T-helper 1 cell treated with Interleukin-12 subunit alpha and Interleukin-12 subunit beta and Interleukin-4 antibody, amounts not matched to agents 30 ng/mL and 1 ng/mL, for 36 hours (primary cell): ENCODE results near the gene TC2N. TPM values are rescaled to one million over a fixed set of nuclear protein-coding genes. Genes with fewer than 3 reads are reported as not detected.
"Not testable (repeated sequence)": the region's sequence is repeated elsewhere in the genome, so short reads cannot be mapped to it uniquely, and the experiment has no call there.

Experiments
- intact Hi-C: fragments of 100-400 bp; cut with micrococcal nuclease; formaldehyde crosslinking; loops from one replicate; pipeline ENCODE4 v1.15.1; 2024
- total RNA-seq: library from RNA; stranded (reverse); gene quantifications from 2 replicates; pipeline ENCODE4 v1.2.3, GENCODE V29; 2022

Gene TC2N
- total RNA-seq: 261 and 264 TPM in 2 replicates

- intact Hi-C loops: loop anchor here (1.0 to 10.0 kb wide), 10 partner anchors 26 to 1473 kb away; partner anchors contain the start of genes ATXN3, CALM1 and PPP4R3A
Observed at GRCh38 chr14:91867316-91867988, at the start of gene TC2N. Gene TC2N (minus strand): TSS chr14:91867536. CDS start chr14:91813769, 53,767 bp downstream.

DNA sequence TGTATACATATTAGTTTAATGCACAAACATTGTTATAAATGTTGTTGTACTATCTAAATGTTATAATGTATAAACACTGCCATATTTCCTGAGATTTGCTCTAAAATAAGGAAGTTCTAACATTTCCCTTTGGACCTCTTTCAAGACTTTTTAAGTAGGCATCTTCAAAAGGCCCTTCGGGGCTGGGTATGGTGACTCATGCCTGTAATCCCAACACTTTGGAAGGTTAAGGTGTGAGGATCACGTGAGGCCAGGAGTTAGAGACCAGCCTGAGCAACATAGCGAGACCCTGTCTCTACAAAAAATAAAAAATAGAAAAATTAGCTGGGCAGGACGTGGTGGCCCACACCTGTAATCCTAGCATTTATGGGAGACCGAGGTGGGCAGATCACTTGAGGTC is 44.7 kb upstream of the TC2N start:
- intact Hi-C loops: loop anchor here (5.0 kb wide), 1 partner anchor 115 kb away; no protein-coding TSS in a partner anchor

DNA sequence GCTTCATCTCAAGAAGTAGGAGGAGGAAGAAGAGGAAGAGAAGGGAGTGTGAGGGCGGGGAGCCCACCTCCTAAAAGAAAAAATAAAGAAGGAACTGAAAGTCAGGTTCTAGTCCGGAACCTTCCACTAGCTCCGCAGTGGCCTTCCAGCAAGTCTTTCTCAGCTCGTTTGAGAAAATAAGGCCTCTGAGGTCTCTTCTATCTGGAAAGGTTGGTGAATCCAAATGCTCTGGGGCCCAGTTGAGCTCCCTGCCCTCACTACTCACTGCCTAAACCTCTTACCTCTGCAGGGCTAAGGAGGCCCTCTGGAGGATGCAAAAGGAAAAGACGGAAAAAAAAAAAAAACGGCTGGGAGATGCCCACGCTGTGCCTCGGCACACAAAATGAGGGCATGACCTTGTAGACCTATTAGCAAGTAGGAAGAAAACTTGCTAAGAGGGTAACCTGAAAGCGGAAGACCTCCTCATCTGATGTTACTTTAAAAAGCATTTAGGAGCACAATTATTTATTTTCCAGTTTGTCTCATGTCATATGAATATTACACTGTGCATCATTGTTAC is 44.2 kb upstream of the TC2N start:
- intact Hi-C loops: loop anchor here (1.0 to 5.0 kb wide), 8 partner anchors 38 to 427 kb away; partner anchors contain the start of gene TC2N

GRCh38 chr14:91910196-91910595 is 42.9 kb upstream of the TC2N start:
- intact Hi-C loops: loop anchor here (2.0 to 5.0 kb wide), 2 partner anchors 73 to 113 kb away; no protein-coding TSS in a partner anchor

GRCh38 chr14:91906374-91906773 is 39.0 kb upstream of the TC2N start:
- intact Hi-C loops: no loop called here

GRCh38 chr14:91904956-91905645 is 37.8 kb upstream of the TC2N start:
- intact Hi-C loops: no loop called here

GRCh38 chr14:91904483-91904882 is 37.1 kb upstream of the TC2N start:
- intact Hi-C loops: no loop called here

GRCh38 chr14:91903070-91903469 is 35.7 kb upstream of the TC2N start:
- intact Hi-C loops: no loop called here

DNA sequence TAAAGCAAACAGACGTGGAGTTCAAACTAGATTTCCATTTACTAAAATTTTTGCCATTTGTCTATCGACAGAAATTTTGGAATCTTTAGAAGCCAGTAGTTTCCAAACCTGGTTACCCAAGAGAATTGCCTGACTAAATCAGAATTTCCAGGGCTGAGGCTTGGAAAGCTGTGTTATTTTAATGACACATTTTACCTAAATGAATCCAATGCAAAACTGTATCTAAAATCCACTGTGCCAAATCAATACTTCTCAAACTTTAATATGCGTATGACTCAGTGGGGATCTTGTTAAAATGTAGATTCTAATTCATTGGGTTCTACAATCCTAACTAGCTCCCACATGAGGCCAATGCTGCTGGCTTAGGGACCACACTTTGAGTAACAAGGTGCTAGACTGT is 35.0 kb upstream of the TC2N start:
- intact Hi-C loops: no loop called here

GRCh38 chr14:91901449-91902226 is 34.3 kb upstream of the TC2N start:
- intact Hi-C loops: no loop called here

DNA sequence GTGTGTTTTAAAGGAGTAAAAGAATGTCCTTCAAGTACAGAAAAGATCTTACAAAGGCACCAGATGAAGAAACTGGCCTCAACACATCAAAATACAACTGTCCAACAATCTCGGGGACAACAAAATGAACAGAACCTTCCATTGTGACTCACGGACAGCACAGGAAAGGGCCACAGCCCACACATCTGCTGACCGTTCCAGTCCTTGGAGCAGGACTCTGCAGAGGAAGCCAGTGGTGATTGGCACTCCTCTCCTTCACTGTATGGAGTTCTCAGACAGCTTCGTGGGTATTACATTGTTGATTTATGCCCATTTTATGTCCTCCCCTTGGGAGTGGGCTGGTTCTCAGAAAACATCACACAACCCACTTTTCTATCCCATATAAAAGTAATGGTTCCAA is 32.5 kb upstream of the TC2N start:
- intact Hi-C loops: no loop called here

- intact Hi-C loops: no loop called here
Observed at GRCh38 chr14:91899213-91899612, 31.9 kb upstream of the TC2N start.

DNA sequence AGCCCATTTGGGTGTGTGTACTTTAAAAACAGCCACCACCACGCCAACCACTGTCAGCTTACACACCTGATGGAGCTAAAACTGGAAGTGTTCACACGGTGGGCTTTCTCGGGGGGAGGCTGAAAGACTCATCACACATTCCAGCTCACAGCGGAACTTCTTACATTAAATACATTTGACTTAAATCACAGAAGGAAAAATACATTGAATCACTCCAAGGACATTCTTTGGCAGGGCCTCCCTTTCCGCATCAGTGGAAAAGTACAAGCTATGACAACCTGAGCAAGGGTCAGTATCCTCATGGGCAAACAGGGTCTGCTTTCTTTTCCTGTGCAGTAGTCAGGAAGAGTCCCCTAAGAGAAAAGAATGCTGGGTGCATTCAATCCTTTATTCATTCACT is 31.0 kb upstream of the TC2N start:
- intact Hi-C loops: no loop called here

- intact Hi-C loops: not testable (repeated sequence)
Observed at GRCh38 chr14:91897716-91898115, 30.4 kb upstream of the TC2N start.

GRCh38 chr14:91897106-91897701 is 29.9 kb upstream of the TC2N start:
- intact Hi-C loops: no loop called here

DNA sequence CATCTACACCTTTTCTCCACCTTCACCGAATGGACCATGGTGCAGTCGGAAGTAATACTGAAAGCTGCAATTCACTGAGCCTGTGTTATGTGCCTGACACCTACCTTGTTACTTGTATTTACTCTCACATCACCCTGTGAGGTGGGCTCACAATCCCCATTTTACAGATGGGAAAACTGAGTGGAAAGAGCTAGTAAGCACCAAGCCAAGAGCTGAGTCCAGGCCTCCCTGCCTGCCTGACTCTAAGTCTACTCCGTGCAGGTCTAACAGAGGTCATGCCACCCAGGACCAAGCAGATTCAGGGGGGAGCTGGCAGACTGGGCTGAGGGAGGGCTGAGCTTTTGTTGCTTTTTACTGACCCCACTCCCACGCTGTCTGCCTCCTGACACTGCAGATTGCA is 29.1 kb upstream of the TC2N start:
- intact Hi-C loops: no loop called here

DNA sequence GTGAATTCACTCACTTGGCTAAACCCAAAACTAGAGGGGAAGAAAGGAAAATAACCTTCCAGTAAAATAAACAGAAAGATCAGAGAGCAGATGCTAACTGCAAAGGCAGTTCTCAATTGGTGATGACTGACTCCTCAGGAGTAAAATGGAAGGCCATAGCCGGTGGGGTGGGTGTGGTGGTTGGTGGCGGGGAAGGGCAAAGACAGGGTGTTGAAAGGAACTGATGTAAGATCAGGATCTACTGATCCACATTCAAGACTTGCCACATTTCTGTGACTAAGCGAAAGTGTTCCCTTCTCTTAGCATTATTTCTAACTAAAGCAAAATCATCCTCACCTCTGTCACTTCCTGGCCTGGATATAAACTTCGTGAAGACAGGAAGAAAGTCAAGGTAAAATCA is 26.3 kb upstream of the TC2N start:
- intact Hi-C loops: loop anchor here (1.0 kb wide), 2 partner anchors 20 to 26 kb away; partner anchors contain the start of gene TC2N

DNA sequence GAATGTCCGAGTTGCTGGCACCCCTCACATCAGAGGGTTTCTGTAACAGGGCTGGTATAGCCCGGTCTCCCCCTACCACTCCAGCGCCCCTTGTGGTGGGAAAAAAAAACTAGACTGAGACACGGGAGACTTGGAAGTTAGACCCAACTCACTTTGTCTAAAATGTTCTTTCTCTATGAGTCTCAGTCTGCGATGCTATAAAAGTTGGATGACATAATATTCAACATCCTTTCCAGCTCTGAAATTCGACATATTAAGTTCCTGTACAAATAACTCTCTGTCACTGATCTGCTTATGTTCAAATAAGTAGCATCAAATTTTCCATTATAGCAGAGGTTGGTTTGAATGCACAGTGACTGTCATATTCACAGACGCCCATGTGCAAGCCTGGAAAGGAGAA is 25.7 kb upstream of the TC2N start:
- intact Hi-C loops: loop anchor here (1.0 kb wide), 2 partner anchors 20 to 26 kb away; partner anchors contain the start of gene TC2N

DNA sequence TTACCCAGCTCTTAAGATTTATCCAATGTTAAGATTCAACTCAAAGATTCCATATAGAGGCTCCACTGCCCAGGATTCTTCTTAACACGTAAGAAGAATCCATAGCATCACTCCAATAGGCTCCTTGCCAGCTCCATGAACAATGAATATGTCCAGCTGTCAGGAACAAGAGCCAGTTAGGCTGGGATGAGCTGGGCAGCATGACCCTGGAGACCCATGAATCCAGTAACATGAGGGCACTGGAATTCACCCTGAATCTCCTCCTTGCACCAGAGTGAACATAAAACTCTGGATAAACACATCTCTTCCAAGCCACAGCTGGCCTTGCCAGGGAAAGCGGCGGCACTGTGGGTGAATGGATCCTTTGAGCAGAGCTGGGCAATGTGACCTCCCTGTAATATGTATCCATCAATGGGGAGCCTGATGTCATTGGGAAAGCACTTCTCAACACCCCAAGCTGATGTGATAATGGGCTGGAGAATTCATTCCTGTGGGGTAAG is 24.4 kb upstream of the TC2N start:
- intact Hi-C loops: no loop called here

GRCh38 chr14:91891101-91891500 is 23.8 kb upstream of the TC2N start:
- intact Hi-C loops: no loop called here

- intact Hi-C loops: no loop called here
Observed at GRCh38 chr14:91890291-91890749, 23.0 kb upstream of the TC2N start.
